ENCODE data around the gene DDAH1. TPM values are rescaled to one million over a fixed set of nuclear protein-coding genes. Genes with fewer than 3 reads are reported as not detected.

The DDAH1 gene
- total RNA-seq, 1 donor from 2014 or later, result 10.8 TPM

DNA sequence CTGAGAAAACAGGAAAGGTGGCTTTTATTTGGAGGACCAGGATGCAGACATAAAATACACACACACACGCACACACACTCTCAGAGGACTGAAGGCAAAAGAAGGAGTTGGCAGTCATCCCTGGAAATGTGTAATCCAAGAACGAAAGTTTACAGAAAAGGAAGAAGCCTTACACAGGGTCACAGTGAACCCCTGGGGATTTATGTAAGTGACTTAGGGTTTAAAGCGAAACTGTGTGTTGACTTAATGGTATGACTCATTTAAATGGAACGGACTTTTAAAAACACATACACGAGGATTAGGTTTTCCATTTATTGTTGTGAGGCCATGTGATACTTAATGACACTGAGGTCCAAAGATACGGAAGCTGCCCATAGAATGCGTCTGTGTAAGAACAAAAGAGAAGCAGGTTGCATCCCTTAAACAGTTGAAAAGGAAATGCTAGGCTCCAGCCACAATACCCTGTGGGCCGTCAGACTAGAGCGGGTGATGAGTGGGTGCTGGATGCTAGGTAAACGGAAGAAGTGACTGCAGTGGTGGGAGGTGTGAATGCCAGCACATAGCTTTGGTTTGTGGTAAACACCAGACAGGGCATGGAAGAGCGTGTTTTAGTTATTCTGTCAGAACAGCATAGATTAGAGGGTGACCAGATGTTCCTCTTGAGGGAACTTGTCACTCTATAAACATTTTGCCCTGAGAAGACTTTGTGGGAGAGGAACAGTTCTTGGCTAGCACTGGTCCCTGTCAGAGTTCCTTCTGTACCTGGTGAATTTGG is 166.9 kb downstream of the DDAH1 start:
- H3K27ac Mint-ChIP-seq (ENCODE audit: unreplicated experiment), result no peak overlapping the region
- H3K9me3 Mint-ChIP-seq (ENCODE audit: unreplicated experiment), result no peaks in the 10 kb centered on the region
- H3K4me3 Mint-ChIP-seq (ENCODE audit: unreplicated experiment), result no peak overlapping the region

DNA sequence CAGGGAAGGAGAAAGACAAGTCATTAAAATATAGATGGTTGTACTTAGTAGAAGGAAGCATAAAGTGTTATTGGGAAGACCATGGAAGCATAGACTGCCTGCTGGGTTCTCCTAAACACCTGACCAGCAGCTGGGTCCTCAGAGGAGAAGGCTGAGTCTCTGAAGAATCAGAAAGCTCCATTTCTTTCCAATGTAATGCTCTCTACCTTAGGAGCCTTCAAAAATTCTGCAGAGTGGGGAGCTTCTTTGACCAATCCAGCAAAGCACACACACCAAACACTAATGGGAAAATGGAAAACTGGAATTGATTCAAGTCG is 167.5 kb downstream of the DDAH1 start:
- Mint-ChIP-seq H3K36me3 (ENCODE audit: low read depth, unreplicated experiment) (no peaks in the 10 kb centered on the region), H3K27ac (ENCODE audit: unreplicated experiment) (no peak overlapping the region), H3K4me1 (ENCODE audit: unreplicated experiment) (peaks cover 13% of the 10 kb centered on the region), H3K9me3 (ENCODE audit: unreplicated experiment) (no peaks in the 10 kb centered on the region), H3K4me3 (ENCODE audit: unreplicated experiment) (no peak overlapping the region), H3K27me3 (ENCODE audit: unreplicated experiment) (peaks cover 1% of the 10 kb centered on the region)
- DNase-seq (ENCODE audit: low spot score), result no peak
- TF ChIP-seq, protein P1, sequence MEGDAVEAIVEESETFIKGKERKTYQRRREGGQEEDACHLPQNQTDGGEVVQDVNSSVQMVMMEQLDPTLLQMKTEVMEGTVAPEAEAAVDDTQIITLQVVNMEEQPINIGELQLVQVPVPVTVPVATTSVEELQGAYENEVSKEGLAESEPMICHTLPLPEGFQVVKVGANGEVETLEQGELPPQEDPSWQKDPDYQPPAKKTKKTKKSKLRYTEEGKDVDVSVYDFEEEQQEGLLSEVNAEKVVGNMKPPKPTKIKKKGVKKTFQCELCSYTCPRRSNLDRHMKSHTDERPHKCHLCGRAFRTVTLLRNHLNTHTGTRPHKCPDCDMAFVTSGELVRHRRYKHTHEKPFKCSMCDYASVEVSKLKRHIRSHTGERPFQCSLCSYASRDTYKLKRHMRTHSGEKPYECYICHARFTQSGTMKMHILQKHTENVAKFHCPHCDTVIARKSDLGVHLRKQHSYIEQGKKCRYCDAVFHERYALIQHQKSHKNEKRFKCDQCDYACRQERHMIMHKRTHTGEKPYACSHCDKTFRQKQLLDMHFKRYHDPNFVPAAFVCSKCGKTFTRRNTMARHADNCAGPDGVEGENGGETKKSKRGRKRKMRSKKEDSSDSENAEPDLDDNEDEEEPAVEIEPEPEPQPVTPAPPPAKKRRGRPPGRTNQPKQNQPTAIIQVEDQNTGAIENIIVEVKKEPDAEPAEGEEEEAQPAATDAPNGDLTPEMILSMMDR (IDR thresholded peaks at IDR 0.05; ENCODE audit: unreplicated experiment), result no peak

More for the DNA sequence above, 166.9 kb downstream of the DDAH1 start:
- peaks cover 1% of the 10 kb centered on the region for H3K27me3 Mint-ChIP-seq (ENCODE audit: unreplicated experiment)
- H3K36me3 Mint-ChIP-seq (ENCODE audit: low read depth, unreplicated experiment), result no peaks in the 10 kb centered on the region
- TF ChIP-seq, protein P1 (IDR thresholded peaks at IDR 0.05; ENCODE audit: unreplicated experiment), result no peak
- no peak for DNase-seq (ENCODE audit: low spot score)
- peaks cover 13% of the 10 kb centered on the region for H3K4me1 Mint-ChIP-seq (ENCODE audit: unreplicated experiment)

DNA sequence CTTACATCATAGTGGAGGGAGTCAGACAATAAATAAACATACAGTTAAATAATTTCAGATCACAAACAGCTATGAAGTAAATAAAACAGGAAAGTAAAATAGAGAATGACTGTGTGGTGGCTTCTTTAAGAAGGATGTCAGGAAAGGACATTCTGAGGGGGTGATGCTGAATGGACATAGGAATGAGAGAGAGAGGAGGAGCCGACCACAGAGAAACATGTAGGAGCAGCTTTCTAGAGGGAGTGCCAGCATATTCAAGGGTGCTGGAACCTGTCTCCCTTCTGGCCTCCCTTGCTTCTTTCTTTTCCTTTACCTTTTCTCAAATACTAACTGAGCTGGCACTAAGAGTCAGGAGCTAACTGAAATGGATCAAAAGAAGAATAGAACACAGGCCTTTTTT is 168.0 kb downstream of the DDAH1 start:
- peaks cover 13% of the 10 kb centered on the region for H3K4me1 Mint-ChIP-seq (ENCODE audit: unreplicated experiment)
- H3K4me3 Mint-ChIP-seq (ENCODE audit: unreplicated experiment), result no peak overlapping the region
- no peaks in the 10 kb centered on the region for H3K36me3 Mint-ChIP-seq (ENCODE audit: low read depth, unreplicated experiment)
- no peak for DNase-seq (ENCODE audit: low spot score)
- H3K27me3 Mint-ChIP-seq (ENCODE audit: unreplicated experiment), result peaks cover 1% of the 10 kb centered on the region
- H3K27ac Mint-ChIP-seq (ENCODE audit: unreplicated experiment), result no peak overlapping the region
- TF ChIP-seq, protein P1 (IDR thresholded peaks at IDR 0.05; ENCODE audit: unreplicated experiment), result no peak
- no peaks in the 10 kb centered on the region for H3K9me3 Mint-ChIP-seq (ENCODE audit: unreplicated experiment)

DNA sequence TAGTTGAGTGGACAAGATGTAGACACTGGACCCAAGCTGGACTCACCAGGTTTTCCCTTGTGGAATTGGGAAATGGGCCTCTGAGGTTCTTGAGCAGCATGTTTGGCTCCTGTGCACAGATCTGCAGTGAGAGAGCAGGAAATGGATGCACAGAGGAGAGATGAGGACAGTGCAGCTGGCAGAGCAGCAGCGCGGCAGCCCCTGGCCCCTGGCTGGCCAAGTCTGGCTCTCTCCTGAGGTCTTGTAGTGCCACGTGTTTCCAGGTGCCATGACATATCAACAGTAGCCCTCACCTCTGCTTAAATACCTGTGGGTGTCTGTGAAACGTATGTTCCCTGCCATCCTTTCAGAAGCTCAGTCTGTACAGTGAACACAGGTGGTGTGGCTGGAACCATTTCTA is 169.3 kb downstream of the DDAH1 start:
- peaks cover 1% of the 10 kb centered on the region for H3K27me3 Mint-ChIP-seq (ENCODE audit: unreplicated experiment)
- no peaks in the 10 kb centered on the region for H3K36me3 Mint-ChIP-seq (ENCODE audit: low read depth, unreplicated experiment)
- TF ChIP-seq, protein P1 (IDR thresholded peaks at IDR 0.05; ENCODE audit: unreplicated experiment), result no peak
- H3K4me1 Mint-ChIP-seq (ENCODE audit: unreplicated experiment), result peaks cover 13% of the 10 kb centered on the region
- no peak for DNase-seq (ENCODE audit: low spot score)
- H3K4me3 Mint-ChIP-seq (ENCODE audit: unreplicated experiment), result no peak overlapping the region
- H3K9me3 Mint-ChIP-seq (ENCODE audit: unreplicated experiment), result no peaks in the 10 kb centered on the region
- no peak overlapping the region for H3K27ac Mint-ChIP-seq (ENCODE audit: unreplicated experiment)

DNA sequence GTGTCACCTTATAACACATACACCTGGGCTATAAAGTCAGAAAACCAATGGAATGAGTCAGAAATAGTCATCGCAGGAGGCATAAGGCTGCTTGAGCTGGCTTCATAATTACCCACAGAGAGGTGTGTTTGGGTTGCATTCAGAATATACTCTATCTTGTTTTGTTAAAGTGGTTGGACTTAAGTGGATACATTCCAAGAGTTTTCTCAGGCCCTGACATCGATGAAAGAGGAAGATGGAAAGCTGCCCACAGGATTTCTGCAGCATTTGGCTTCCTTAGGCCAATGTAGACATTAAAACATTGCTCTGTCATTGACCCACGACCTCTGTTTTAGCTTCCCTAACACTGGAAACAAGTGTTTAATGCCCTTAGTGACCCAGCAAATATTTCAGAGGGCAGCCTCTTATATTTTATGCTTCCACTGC is 169.9 kb downstream of the DDAH1 start:
- TF ChIP-seq, protein P1 (IDR thresholded peaks at IDR 0.05; ENCODE audit: unreplicated experiment), result no peak
- Mint-ChIP-seq H3K9me3 (ENCODE audit: unreplicated experiment) (no peaks in the 10 kb centered on the region), H3K4me3 (ENCODE audit: unreplicated experiment) (no peak overlapping the region), H3K27ac (ENCODE audit: unreplicated experiment) (no peak overlapping the region), H3K4me1 (ENCODE audit: unreplicated experiment) (peaks cover 13% of the 10 kb centered on the region), H3K27me3 (ENCODE audit: unreplicated experiment) (peaks cover 1% of the 10 kb centered on the region), H3K36me3 (ENCODE audit: low read depth, unreplicated experiment) (no peaks in the 10 kb centered on the region)
- DNase-seq (ENCODE audit: low spot score), result no peak
